ENCODE measurements around the gene THSD1.
"Not testable (repeated sequence)": the region's sequence is repeated elsewhere in the genome, so short reads cannot be mapped to it uniquely, and the experiment has no call there.

Gene THSD1

GRCh38 chr13:52348983-52349780 lies 56.8 kb downstream of the THSD1 start:
- DNase-seq, result no peak

- DNase-seq, result no peak
These were observed 57.9 kb downstream of the THSD1 start for GRCh38 chr13:52348071-52348470.

- DNase-seq, result no peak
These were observed 60.2 kb downstream of the THSD1 start for GRCh38 chr13:52345631-52346251.

GRCh38 chr13:52345048-52345447 lies 60.9 kb downstream of the THSD1 start:
- no peak for DNase-seq

GRCh38 chr13:52344108-52344507 lies 61.9 kb downstream of the THSD1 start:
- no peak for DNase-seq

- DNase-seq, result not testable (repeated sequence)
These were observed 63.8 kb downstream of the THSD1 start for GRCh38 chr13:52342203-52342602.

GRCh38 chr13:52337828-52338455 lies 68.0 kb downstream of the THSD1 start:
- DNase-seq, result not testable (repeated sequence)

GRCh38 chr13:52334107-52334506 lies 71.9 kb downstream of the THSD1 start:
- not testable (repeated sequence) for DNase-seq

GRCh38 chr13:52331844-52332243 lies 74.1 kb downstream of the THSD1 start:
- not testable (repeated sequence) for DNase-seq
